Measurements from ENCODE around the gene BPIFB6.

The BPIFB6 gene

DNA sequence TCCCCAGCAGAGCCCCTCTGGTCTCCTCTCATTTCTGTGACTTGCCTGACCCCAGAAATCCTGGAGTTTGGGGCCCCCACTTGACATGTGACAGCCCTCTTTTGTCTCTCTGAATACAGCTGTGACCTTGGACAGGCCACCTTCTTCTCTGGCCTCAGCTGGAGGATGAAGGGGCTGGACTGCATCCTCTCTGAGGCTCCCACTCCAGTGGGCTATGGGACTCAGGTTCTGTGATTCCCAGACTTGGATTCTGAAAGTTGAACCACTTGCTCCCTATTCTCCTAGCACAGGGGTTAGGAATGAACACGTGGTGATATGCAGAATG is 31.3 kb downstream of the BPIFB6 start:
- no peak for DNase-seq (ENCODE audit: low read depth, low spot score)
- TF ChIP-seq, protein P1, sequence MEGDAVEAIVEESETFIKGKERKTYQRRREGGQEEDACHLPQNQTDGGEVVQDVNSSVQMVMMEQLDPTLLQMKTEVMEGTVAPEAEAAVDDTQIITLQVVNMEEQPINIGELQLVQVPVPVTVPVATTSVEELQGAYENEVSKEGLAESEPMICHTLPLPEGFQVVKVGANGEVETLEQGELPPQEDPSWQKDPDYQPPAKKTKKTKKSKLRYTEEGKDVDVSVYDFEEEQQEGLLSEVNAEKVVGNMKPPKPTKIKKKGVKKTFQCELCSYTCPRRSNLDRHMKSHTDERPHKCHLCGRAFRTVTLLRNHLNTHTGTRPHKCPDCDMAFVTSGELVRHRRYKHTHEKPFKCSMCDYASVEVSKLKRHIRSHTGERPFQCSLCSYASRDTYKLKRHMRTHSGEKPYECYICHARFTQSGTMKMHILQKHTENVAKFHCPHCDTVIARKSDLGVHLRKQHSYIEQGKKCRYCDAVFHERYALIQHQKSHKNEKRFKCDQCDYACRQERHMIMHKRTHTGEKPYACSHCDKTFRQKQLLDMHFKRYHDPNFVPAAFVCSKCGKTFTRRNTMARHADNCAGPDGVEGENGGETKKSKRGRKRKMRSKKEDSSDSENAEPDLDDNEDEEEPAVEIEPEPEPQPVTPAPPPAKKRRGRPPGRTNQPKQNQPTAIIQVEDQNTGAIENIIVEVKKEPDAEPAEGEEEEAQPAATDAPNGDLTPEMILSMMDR (IDR thresholded peaks at IDR 0.05; ENCODE audit: low read depth, low read length): no peak
- no peak overlapping the region for H3K4me3 ChIP-seq (ENCODE audit: low read depth, low read length)
- in situ Hi-C loops (cut with HindIII; ENCODE audit: low sequenced_read_pairs): no loop called here

DNA sequence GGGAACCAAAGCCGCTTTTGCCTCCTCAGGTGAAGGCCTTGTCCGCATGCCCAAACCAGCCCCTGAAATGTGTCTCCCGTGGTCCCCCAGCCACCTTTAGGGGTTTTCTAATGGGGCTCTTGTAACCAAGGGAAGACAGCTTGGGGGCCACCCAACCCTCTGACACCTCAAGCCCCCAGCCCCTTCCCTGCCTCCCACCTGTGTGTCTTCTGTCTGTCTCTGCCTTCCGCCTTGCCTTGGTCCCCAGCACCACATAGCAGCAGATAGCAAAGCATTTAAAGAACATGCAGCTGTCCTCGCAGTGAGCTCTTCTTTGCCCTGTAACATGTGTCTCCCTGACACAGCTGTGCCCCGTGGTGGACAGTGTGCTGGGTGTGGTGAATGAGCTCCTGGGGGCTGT is 31.8 kb downstream of the BPIFB6 start:
- no peak for DNase-seq (ENCODE audit: low read depth, low spot score)
- in situ Hi-C loops (cut with HindIII; ENCODE audit: low sequenced_read_pairs): no loop called here
- TF ChIP-seq, protein P1 (IDR thresholded peaks at IDR 0.05; ENCODE audit: low read depth, low read length): no peak
- H3K4me3 ChIP-seq (ENCODE audit: low read depth, low read length): no peak overlapping the region

GRCh38 chr20:33064572-33065287 is 33.3 kb downstream of the BPIFB6 start:
- H3K4me3 ChIP-seq (ENCODE audit: low read depth, low read length): no peak overlapping the region
- no peak for DNase-seq (ENCODE audit: low read depth, low spot score)
- in situ Hi-C loops (cut with HindIII; ENCODE audit: low sequenced_read_pairs): no loop called here
- TF ChIP-seq, protein P1 (IDR thresholded peaks at IDR 0.05; ENCODE audit: low read depth, low read length): no peak

DNA sequence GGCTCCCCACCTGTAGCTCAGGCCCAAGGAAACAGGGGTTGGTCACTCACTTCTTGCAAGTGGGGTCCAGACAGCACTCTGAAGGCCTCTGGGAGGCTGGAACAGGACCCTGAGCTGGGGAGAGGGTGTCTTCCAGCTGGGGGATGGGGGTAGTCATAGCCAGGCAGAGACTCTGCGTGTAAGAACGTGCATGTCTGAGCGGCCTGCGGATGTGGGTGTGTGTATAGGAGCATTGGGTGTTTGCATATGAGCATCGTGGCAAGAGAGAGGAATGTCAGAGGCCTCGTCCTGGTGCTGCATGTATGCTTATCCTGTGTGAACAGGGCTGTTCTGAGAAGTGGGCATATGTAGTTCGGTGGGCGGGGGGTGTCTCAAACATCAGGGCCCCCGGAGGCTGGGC is 34.3 kb downstream of the BPIFB6 start:
- TF ChIP-seq, protein P1 (IDR thresholded peaks at IDR 0.05; ENCODE audit: low read depth, low read length): no peak
- DNase-seq (ENCODE audit: low read depth, low spot score): no peak
- in situ Hi-C loops (cut with HindIII; ENCODE audit: low sequenced_read_pairs): no loop called here
- H3K4me3 ChIP-seq (ENCODE audit: low read depth, low read length): no peak overlapping the region

- no peak overlapping the region for H3K4me3 ChIP-seq (ENCODE audit: low read depth, low read length)
- TF ChIP-seq, protein P1 (IDR thresholded peaks at IDR 0.05; ENCODE audit: low read depth, low read length): no peak
- no peak for DNase-seq (ENCODE audit: low read depth, low spot score)
- in situ Hi-C loops (cut with HindIII; ENCODE audit: low sequenced_read_pairs): no loop called here
These were observed 36.4 kb downstream of the BPIFB6 start for GRCh38 chr20:33067806-33068205.

DNA sequence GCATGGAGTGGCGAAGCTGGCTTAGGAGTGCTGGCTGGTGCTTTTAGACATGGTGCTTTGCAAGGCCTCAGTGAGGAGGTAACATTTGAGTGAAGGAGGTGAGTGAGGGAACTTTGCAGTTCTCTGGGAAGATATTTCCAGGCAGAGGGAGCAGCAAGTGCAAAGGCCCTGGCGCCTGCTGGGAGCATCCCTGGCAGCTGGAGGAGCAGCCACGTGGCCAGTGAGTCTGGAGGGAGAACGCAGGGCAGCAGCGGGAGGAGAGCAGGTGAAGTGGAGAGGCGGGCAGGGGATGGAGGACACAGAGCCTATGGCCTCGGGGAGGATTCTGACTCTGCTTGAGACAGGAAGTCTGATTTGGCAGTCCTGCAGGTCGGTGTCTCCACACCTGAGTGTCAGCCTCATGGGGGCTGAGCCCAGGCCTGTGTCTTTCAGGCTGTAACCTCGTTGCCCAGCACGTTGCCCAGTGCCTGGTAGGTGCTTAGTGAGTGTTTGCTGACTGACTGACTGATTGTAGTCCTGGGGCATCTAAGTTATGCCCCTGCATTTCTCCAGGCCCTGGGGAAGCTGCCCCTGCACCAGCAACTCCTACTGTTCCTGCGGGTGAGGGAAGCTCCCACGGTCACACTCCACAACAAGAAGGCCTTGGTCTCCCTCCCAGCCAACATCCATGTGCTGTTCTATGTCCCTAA is 36.9 kb downstream of the BPIFB6 start:
- H3K4me3 ChIP-seq (ENCODE audit: low read depth, low read length): no peak overlapping the region
- in situ Hi-C loops (cut with HindIII; ENCODE audit: low sequenced_read_pairs): no loop called here
- TF ChIP-seq, protein P1 (IDR thresholded peaks at IDR 0.05; ENCODE audit: low read depth, low read length): no peak
- no peak for DNase-seq (ENCODE audit: low read depth, low spot score)
